ENCODE measurements around the gene DHRS3. TPM values are rescaled to one million over a fixed set of nuclear protein-coding genes. Genes with fewer than 3 reads are reported as not detected.

The DHRS3 gene
- total RNA-seq, 1 donor from 2014 or later, result 63.7 TPM

DNA sequence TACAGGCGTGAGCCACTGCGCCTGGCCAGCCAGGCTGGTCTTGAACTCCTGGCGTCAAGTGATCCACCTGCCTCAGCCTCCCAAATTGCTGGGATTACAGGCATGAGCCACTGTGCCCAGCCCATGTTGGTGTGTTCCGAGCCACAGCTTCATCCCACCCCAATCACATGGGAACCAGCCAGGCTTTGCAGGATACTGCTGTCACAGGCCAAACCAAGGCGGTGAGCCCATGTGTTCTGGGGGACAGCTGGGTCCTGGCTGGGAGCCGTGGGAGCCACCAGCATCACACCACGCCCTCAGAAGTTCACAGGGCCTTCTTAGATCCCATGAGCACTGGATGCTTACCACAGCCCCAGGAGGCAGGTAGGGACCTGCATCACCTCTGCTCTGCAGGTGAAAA is 56.9 kb downstream of the DHRS3 start:
- FAIRE-seq (no peak), DNase-seq (ENCODE audit: low read depth) (no peak)
- H3K4me3 ChIP-seq (ENCODE audit: low read depth, low read length), result no peak overlapping the region
- H3K36me3 ChIP-seq (ENCODE audit: control insufficient read depth, insufficient read depth, low read length), result no peaks in the 10 kb centered on the region
- TF ChIP-seq, protein P1, sequence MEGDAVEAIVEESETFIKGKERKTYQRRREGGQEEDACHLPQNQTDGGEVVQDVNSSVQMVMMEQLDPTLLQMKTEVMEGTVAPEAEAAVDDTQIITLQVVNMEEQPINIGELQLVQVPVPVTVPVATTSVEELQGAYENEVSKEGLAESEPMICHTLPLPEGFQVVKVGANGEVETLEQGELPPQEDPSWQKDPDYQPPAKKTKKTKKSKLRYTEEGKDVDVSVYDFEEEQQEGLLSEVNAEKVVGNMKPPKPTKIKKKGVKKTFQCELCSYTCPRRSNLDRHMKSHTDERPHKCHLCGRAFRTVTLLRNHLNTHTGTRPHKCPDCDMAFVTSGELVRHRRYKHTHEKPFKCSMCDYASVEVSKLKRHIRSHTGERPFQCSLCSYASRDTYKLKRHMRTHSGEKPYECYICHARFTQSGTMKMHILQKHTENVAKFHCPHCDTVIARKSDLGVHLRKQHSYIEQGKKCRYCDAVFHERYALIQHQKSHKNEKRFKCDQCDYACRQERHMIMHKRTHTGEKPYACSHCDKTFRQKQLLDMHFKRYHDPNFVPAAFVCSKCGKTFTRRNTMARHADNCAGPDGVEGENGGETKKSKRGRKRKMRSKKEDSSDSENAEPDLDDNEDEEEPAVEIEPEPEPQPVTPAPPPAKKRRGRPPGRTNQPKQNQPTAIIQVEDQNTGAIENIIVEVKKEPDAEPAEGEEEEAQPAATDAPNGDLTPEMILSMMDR (IDR thresholded peaks at IDR 0.05; ENCODE audit: insufficient read depth, low read length, severe bottlenecking), result no peak
- peaks cover 4% of the 10 kb centered on the region for H3K27me3 ChIP-seq (ENCODE audit: control insufficient read depth, insufficient read depth, low read length)

DNA sequence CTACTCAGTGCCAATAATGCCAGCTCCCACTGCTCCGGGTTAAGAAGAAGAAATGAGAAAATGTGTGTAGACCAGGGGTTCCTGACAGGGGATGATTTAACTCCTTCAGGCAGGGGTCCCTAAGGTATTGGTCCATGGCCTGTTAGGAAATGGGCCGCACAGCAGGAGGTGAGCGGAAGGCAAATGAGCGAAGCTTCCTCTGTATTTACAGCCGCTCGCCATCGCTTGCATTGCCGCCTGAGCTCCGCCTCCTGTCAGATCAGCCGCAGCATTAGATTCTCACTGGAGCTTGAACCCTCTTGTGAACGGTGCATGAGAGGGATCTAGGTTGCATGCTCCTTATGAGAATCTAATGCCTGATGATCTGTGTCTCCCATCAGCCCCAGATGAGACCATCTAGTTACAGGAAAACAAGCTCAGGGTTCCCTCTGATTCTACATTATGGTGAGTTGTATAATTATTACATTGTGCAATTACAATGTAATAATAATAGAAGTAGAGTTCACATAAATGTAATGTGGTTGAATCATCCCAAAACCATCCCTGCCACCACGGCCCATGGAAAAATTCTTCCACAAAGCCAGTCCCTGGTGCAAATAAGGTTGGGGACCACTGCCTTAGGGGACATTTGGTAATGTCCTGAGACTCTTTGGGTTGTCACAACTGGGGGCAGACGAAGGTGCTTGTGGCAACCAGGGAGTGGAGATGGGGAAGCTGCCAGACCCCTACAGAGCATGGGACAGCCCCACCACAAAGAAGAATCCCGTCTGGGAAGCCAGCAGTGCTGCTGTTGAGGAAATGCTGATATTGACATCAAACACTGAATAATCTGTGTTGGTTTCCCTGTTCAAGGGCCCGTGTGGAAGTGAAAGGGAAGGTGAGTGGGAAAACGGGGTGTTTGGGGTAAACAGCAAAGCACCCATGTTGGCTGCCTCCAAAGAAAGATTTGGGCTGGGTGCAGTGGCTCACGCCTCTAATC is 60.8 kb downstream of the DHRS3 start:
- H3K27me3 ChIP-seq (ENCODE audit: control insufficient read depth, insufficient read depth, low read length), result peaks cover 11% of the 10 kb centered on the region
- H3K36me3 ChIP-seq (ENCODE audit: control insufficient read depth, insufficient read depth, low read length), result no peaks in the 10 kb centered on the region
- no peak overlapping the region for H3K4me3 ChIP-seq (ENCODE audit: low read depth, low read length)
- TF ChIP-seq, protein P1 (IDR thresholded peaks at IDR 0.05; ENCODE audit: insufficient read depth, low read length, severe bottlenecking), result no peak
- DNase-seq (ENCODE audit: low read depth) (no peak), FAIRE-seq (no peak)

DNA sequence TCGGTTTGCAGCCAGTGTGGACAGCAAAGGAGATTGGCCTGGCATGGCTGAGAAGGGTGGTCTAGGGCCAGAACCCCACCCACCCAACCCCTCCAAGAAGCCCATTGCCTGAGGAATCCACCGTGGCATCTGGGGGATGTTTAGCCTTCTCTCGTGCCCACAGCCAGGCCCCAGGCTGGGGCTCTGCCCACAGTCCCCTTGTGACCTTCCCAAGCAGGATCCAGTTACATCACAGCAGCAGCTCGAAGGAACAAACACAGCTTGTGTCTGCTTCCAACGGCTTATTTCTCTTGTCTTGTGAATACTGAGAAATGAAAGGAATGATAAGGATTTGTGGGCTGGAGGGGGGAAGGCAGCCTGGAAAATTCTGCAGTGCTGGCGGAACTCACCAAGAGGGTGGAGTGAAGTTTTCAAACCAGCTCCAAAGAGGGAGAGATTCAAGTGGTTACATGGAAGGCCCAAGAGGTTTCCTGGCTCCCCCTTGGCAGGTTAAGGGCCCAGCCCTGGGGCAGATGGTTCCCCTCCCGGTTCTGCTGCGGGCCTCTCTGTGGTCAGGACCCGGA is 61.6 kb downstream of the DHRS3 start:
- DNase-seq (ENCODE audit: low read depth), result no peak
- no peaks in the 10 kb centered on the region for H3K36me3 ChIP-seq (ENCODE audit: control insufficient read depth, insufficient read depth, low read length)
- FAIRE-seq, result no peak
- TF ChIP-seq, protein P1 (IDR thresholded peaks at IDR 0.05; ENCODE audit: insufficient read depth, low read length, severe bottlenecking), result no peak
- H3K27me3 ChIP-seq (ENCODE audit: control insufficient read depth, insufficient read depth, low read length), result peaks cover 15% of the 10 kb centered on the region
- no peak overlapping the region for H3K4me3 ChIP-seq (ENCODE audit: low read depth, low read length)

DNA sequence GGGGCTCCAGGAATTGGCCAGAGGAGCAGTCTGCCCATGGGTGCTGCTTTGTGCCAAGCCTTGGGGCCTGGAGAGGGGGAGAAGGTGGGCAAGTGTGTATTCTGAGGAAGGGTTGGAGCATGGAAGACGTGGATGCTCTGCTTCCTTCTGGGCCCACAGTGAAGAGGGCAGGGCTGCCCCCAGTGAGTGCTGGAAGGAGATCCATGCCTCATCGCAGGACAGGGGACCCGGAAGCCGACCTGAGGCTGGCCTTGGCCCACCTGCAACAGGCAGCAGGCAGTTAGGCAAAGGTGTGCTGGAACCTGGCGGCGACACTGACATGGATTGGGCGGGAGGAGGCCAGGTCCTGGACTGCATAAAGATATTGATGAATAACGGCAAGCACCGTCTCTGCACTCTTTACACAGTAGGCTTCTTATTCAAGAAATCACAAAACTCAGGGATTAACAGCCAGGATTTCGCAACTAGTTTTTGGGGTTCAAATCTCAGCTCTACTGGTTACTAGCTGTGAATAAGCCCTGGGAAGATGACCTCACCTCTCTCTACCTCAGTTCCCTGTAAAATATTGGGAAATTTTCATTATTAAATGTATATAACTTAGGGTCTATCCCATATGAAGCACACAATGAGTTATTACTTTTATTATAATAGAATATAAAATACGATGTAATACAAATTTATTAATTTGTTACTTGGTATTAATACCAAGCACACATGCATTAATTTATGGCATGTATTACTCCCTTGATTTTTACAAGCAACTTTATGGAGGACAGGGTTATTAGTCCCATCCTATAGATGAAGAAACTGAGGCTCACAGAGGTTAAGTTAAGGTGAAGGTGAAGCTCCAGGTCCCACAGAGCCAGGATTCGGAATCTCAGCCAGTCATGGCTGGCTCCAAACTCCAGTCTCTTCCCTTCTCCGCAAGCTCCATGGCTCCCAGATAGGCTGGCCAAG is 62.3 kb downstream of the DHRS3 start:
- no peak for DNase-seq (ENCODE audit: low read depth)
- H3K27me3 ChIP-seq (ENCODE audit: control insufficient read depth, insufficient read depth, low read length), result peaks cover 16% of the 10 kb centered on the region
- FAIRE-seq, result no peak
- H3K4me3 ChIP-seq (ENCODE audit: low read depth, low read length), result no peak overlapping the region
- H3K36me3 ChIP-seq (ENCODE audit: control insufficient read depth, insufficient read depth, low read length), result no peaks in the 10 kb centered on the region
- TF ChIP-seq, protein P1 (IDR thresholded peaks at IDR 0.05; ENCODE audit: insufficient read depth, low read length, severe bottlenecking), result no peak

DNA sequence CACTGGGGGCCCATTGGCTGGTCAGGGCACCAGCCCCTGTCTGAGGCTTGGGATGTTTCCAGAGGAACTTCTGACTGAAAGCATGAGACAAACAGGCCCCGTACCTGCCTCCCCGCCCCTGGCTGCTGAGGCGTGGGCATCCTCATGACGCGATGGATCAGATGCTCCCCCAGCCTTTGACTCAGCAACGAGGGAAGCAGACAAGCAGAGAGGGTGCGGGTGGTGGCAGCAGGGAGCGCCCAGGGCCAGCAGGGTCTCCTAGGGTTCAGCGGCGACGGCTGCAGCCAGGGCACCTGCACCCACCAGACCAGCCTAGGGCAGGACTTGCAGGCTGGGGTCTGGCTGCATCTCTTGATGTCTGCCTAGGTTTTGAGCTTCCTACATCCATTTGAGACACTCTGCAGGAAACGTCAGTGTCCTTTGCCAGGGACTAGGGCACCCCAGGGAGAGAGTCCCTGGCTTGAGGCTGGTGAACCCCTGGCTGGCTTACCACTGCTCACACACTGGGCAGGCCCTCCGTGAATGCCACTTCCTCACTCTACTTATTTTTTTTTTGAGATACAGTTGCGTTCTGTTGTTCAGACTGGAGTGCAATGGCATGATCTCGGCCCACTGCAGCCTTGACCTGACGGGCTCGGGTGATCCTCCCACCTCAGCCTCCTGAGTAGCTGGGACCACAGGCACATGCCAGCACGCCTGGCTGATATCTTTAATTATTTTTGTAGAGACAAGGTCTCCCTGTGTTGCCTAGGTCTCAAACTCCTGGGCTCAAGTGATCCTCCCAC is 63.3 kb downstream of the DHRS3 start:
- Histone ChIP-seq H3K36me3 (ENCODE audit: control insufficient read depth, insufficient read depth, low read length) (no peaks in the 10 kb centered on the region), H3K27me3 (ENCODE audit: control insufficient read depth, insufficient read depth, low read length) (peaks cover 17% of the 10 kb centered on the region), H3K4me3 (ENCODE audit: low read depth, low read length) (no peak overlapping the region)
- DNase-seq (ENCODE audit: low read depth) (no peak), FAIRE-seq (no peak)
- TF ChIP-seq, protein P1 (IDR thresholded peaks at IDR 0.05; ENCODE audit: insufficient read depth, low read length, severe bottlenecking), result no peak

Measured in bronchial epithelial cell (primary cell).